Activated CD4-positive, alpha-beta T cell treated with anti-CD3 and anti-CD28 coated beads for 36 hours (primary cell): ENCODE results near the gene SLC25A34. TPM values are rescaled to one million over a fixed set of nuclear protein-coding genes. Genes with fewer than 3 reads are reported as not detected.

ENCODE experiments used
- ATAC-seq: fragments of 200-7000 bp; cut with Tn5 transposase; one replicate; pipeline ENCODE4 v1.10.0; 2021; ENCODE audit warnings: mild to moderate bottlenecking, moderate library complexity
- CTCF ChIA-PET: fragments of 350-600 bp; sonication (Branson Sonifier 250); formaldehyde crosslinking; loops from one replicate; lab custom pipeline; 2021; ENCODE audit warnings: antibody characterized with exemption; lab: Charles Lee
- POLR2A ChIA-PET: fragments of 350-600 bp; sonication (Branson Sonifier 250); formaldehyde crosslinking; loops from one replicate; lab custom pipeline; 2021; ENCODE audit warnings: antibody characterized with exemption, inconsistent platforms; lab: Charles Lee
- DNase-seq: peaks from one replicate; pipeline ENCODE4 v3.0.0-alpha.2; 2020
- H3K27ac Mint-ChIP-seq: one replicate; pipeline ENCODE4 v1.8.0; 2021; ENCODE audit warnings: mixed read lengths
- H3K27me3 Mint-ChIP-seq: one replicate; pipeline ENCODE4 v1.8.0; 2021; ENCODE audit warnings: mixed read lengths
- H3K36me3 Mint-ChIP-seq: one replicate; pipeline ENCODE4 v1.8.0; 2021; ENCODE audit warnings: low read depth, mixed read lengths
- H3K4me1 Mint-ChIP-seq: one replicate; pipeline ENCODE4 v1.8.0; 2021; ENCODE audit warnings: mixed read lengths
- H3K4me3 Mint-ChIP-seq: one replicate; pipeline ENCODE4 v1.8.0; 2021; ENCODE audit warnings: mild to moderate bottlenecking, moderate library complexity, mixed read lengths
- H3K9me3 Mint-ChIP-seq: one replicate; pipeline ENCODE4 v1.8.0; 2021; ENCODE audit warnings: low read depth, mixed read lengths
- intact Hi-C, 2 experiments: fragments of 100-400 bp; cut with DNase I in 1 of 2; cut with micrococcal nuclease in 1 of 2; formaldehyde crosslinking; loops; one replicate each; pipeline versions ENCODE4 v1.14.2 to v1.15.1; 2022 to 2024; cut with DNase I, micrococcal nuclease
- total RNA-seq, 2 experiments: library from RNA; stranded (reverse); gene quantifications; one replicate each; pipeline ENCODE4 v1.2.3, GENCODE V29; 2021

SLC25A34 gene
- total RNA-seq, 2 experiments from 2014 or later, result 0.82 to 0.86 TPM

- Mint-ChIP-seq H3K36me3 (peaks cover 7% of the 10 kb centered on the region), H3K9me3 (no peaks in the 10 kb centered on the region), H3K27me3 (no peaks in the 10 kb centered on the region), H3K4me3 (no peak overlapping the region), H3K27ac (no peak overlapping the region), H3K4me1 (no peaks in the 10 kb centered on the region)
- CTCF ChIA-PET, result interaction anchor here (0.6 to 1.4 kb wide), 2 partner anchors 9 to 98 kb away, joined by 3 read pairs; no protein-coding TSS in a partner anchor
- DNase-seq (no peak), ATAC-seq (no peak)
- intact Hi-C loops, result no loop called here
- POLR2A ChIA-PET, result interaction anchor here (0.6 kb wide), 1 partner anchor 31 kb away, joined by 7 read pairs; no protein-coding TSS in a partner anchor
Measured at GRCh38 chr1:15717418-15718125, 18.5 kb upstream of the SLC25A34 start.

- intact Hi-C loops, result no loop called here
- no peak for DNase-seq
- Mint-ChIP-seq H3K9me3 (no peaks in the 10 kb centered on the region), H3K36me3 (peaks cover 9% of the 10 kb centered on the region), H3K27ac (no peak overlapping the region), H3K4me3 (no peak overlapping the region), H3K27me3 (no peaks in the 10 kb centered on the region), H3K4me1 (no peaks in the 10 kb centered on the region)
- ChIA-PET POLR2A (no interaction called here), CTCF (interaction anchor here (1.4 kb wide), 1 partner anchor 9 kb away, joined by 3 read pairs; no protein-coding TSS in a partner anchor)
- no peak for ATAC-seq
Measured at GRCh38 chr1:15718199-15718601, 17.9 kb upstream of the SLC25A34 start.

GRCh38 chr1:15719381-15720120, 16.5 kb upstream of the SLC25A34 start:
- POLR2A ChIA-PET, result interaction anchor here (0.7 kb wide), 1 partner anchor 15 kb away, joined by 4 read pairs; no protein-coding TSS in a partner anchor
- DNase-seq, result no peak
- peaks cover 9% of the 10 kb centered on the region for H3K36me3 Mint-ChIP-seq

DNA sequence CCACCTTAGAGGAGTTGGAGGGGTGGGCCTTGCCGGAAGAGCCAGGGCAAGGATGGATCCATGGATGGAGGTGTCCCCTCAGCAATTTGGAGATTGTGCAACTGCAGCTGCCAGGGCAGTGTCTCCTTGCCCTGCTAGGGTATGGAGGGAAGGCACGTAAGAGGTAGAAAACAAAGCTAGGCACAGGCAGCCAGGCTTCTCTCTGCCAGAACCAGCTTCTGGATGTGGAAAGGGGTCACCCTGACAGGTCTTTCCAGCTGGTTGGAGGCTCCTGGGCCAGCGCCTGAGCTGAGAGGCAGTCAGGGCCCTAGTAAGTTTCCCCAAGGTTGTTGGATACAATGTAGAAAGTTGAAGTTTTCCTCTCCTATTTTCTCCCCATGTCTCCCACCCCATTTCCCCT, 15.2 kb upstream of the SLC25A34 start:
- ChIA-PET CTCF (interaction anchor here (1.5 kb wide), 1 partner anchor 21 kb away, joined by 5 read pairs; no protein-coding TSS in a partner anchor), POLR2A (no interaction called here)
- Mint-ChIP-seq H3K27ac (no peak overlapping the region), H3K4me3 (no peak overlapping the region), H3K27me3 (no peaks in the 10 kb centered on the region), H3K4me1 (no peaks in the 10 kb centered on the region), H3K9me3 (no peaks in the 10 kb centered on the region), H3K36me3 (peaks cover 11% of the 10 kb centered on the region)
- intact Hi-C loops, result no loop called here
- DNase-seq (no peak), ATAC-seq (no peak)

More at GRCh38 chr1:15719381-15720120, 16.5 kb upstream of the SLC25A34 start:
- intact Hi-C loops, result no loop called here
- no peak overlapping the region for H3K27ac Mint-ChIP-seq
- no peak for ATAC-seq
- H3K4me1 Mint-ChIP-seq, result no peaks in the 10 kb centered on the region
- no peaks in the 10 kb centered on the region for H3K27me3 Mint-ChIP-seq
- no peaks in the 10 kb centered on the region for H3K9me3 Mint-ChIP-seq
- CTCF ChIA-PET, result interaction anchor here (0.6 kb wide), 1 partner anchor 351 kb away, joined by 3 read pairs; no protein-coding TSS in a partner anchor
- no peak overlapping the region for H3K4me3 Mint-ChIP-seq

DNA sequence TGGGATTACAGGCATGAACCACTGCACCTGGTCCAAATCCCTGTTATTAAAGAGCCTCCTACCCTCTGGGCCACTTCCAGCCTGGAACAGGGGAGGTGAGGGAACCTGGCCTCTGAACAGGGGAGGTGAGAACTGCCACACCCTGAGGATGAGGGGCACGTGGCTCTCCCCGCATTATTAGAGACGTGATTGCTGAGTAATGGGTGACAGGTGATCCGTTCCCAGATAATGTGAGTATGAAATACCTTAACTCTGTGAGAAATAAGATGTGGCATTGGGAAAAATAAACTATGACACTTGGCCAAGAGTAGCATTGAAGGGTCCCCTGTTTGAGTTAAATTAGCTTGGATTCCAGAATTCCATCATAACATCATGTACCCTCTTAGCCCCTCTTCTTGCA, 13.6 kb upstream of the SLC25A34 start:
- ATAC-seq, result no peak
- no peak overlapping the region for H3K27ac Mint-ChIP-seq
- DNase-seq, result no peak
- ChIA-PET CTCF (interaction anchor here (0.6 to 1.5 kb wide), 2 partner anchors 19 to 132 kb away, joined by 3 to 5 read pairs; no protein-coding TSS in a partner anchor), POLR2A (interaction anchor here (0.6 kb wide), 1 partner anchor 16 kb away, joined by 3 read pairs; no protein-coding TSS in a partner anchor)
- H3K4me3 Mint-ChIP-seq, result no peak overlapping the region
- intact Hi-C loops, result no loop called here
- H3K27me3 Mint-ChIP-seq, result no peaks in the 10 kb centered on the region
- H3K4me1 Mint-ChIP-seq, result no peaks in the 10 kb centered on the region
- no peaks in the 10 kb centered on the region for H3K9me3 Mint-ChIP-seq
- peaks cover 13% of the 10 kb centered on the region for H3K36me3 Mint-ChIP-seq

DNA sequence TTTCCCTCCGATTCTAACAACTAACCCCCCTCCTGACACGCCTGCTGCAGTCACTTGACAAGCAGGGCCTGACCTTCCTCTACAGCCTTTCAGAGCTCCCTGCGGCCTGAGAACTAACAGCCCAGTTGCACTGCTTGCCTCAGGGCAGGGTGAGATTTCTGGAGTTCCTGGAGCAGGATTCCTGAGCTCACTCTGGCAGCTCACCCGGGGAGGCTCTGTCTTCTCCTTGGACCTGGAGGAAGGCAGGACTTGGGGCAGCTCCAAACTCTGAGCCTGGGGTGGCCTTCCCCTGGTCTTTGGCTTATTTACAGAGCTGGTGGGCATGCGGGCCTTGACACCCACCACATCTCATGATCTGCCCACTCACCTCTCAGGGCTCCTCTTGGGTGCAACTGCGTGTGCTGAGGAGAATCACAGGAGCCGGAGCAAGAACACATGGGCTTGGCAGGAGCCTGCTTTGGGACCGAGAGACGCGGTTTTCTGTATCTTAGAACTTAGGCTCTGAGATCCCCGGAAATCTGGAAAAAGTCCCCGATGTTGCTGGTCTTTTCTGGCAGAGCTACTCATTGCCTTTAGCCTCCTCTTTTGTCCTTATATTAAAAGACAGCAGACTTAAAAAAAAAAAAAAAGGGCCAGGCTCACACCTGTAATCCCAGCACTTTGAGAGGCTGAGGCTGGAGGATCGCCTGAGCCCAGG, 13.1 kb upstream of the SLC25A34 start:
- Mint-ChIP-seq H3K36me3 (peaks cover 17% of the 10 kb centered on the region), H3K9me3 (no peaks in the 10 kb centered on the region), H3K4me1 (no peaks in the 10 kb centered on the region), H3K27ac (no peak overlapping the region), H3K4me3 (no peak overlapping the region), H3K27me3 (no peaks in the 10 kb centered on the region)
- DNase-seq (no peak), ATAC-seq (no peak)
- intact Hi-C loops, result no loop called here
- ChIA-PET POLR2A (no interaction called here), CTCF (interaction anchor here (0.6 kb wide), 2 partner anchors 12 to 132 kb away, joined by 3 read pairs; no protein-coding TSS in a partner anchor)

DNA sequence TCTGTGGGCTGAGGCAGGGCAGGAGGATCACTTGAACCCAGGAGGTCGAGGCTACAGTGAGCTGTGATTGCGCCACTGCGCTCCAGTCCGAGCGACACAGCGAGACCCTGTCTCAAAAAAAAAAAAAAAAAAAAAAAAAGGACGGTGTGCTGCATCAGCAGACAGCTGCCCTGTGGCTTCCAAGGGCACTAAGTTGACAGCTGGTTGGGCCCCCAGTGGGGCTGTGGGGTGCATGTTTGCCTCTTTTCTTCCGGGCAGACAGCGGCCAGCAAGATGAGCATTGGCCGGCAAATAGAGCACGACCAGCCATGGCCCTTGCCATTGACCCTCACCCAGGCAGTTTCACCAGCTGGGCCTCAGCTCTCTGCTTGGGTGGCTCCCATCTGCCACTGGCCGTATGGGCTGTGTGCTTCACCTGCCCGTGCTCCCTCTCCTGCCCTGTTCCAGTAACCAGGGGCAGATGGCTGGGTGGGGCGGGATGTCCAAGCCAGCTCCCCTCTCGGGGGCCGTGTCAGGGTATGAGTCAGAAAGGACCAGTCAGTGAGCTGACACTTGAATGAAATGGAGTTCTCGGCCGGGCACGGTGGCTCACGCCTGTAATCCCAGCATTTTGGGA, 12.3 kb upstream of the SLC25A34 start:
- ATAC-seq (no peak), DNase-seq (no peak)
- intact Hi-C loops, result no loop called here
- Mint-ChIP-seq H3K36me3 (peaks cover 16% of the 10 kb centered on the region), H3K27me3 (no peaks in the 10 kb centered on the region), H3K9me3 (no peaks in the 10 kb centered on the region), H3K4me3 (no peak overlapping the region), H3K4me1 (no peaks in the 10 kb centered on the region), H3K27ac (no peak overlapping the region)
- ChIA-PET CTCF (interaction anchor here (0.6 kb wide), 1 partner anchor 13 kb away, joined by 3 read pairs; no protein-coding TSS in a partner anchor), POLR2A (interaction anchor here (0.7 kb wide), 1 partner anchor 802 kb away, joined by 3 read pairs; no protein-coding TSS in a partner anchor)

- no peaks in the 10 kb centered on the region for H3K27me3 Mint-ChIP-seq
- no peaks in the 10 kb centered on the region for H3K4me1 Mint-ChIP-seq
- no peak overlapping the region for H3K27ac Mint-ChIP-seq
- ATAC-seq, result no peak
- CTCF ChIA-PET, result no interaction called here
- peaks cover 12% of the 10 kb centered on the region for H3K36me3 Mint-ChIP-seq
- H3K4me3 Mint-ChIP-seq, result no peak overlapping the region
- DNase-seq, result no peak
- POLR2A ChIA-PET, result no interaction called here
- intact Hi-C loops, result no loop called here
- H3K9me3 Mint-ChIP-seq, result no peaks in the 10 kb centered on the region
Measured at GRCh38 chr1:15724949-15725880, 10.8 kb upstream of the SLC25A34 start.

DNA sequence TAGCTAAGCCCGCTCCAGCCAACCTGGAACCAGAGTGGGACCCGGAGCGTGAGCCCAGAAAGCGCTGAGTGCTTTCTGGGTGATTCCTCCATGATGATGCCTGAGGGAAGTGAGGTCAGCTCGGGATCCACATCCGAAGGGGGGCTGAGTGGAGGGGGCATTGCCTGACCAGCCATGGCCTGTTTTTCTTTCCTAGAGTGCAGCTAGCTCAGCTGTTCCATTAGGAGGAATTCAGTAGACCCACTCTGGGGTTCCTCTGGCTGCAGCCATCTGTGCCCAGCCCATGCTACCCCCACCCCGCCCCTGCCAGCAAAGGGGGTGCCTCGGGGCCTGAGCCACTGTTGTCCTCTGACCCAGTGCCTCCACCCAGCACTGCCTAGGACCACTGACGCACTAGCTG, 9.6 kb upstream of the SLC25A34 start:
- Mint-ChIP-seq H3K4me1 (no peaks in the 10 kb centered on the region), H3K4me3 (no peak overlapping the region), H3K27ac (no peak overlapping the region), H3K9me3 (no peaks in the 10 kb centered on the region), H3K27me3 (no peaks in the 10 kb centered on the region), H3K36me3 (peaks cover 12% of the 10 kb centered on the region)
- ChIA-PET POLR2A (no interaction called here), CTCF (no interaction called here)
- ATAC-seq (no peak), DNase-seq (no peak)
- intact Hi-C loops, result no loop called here

DNA sequence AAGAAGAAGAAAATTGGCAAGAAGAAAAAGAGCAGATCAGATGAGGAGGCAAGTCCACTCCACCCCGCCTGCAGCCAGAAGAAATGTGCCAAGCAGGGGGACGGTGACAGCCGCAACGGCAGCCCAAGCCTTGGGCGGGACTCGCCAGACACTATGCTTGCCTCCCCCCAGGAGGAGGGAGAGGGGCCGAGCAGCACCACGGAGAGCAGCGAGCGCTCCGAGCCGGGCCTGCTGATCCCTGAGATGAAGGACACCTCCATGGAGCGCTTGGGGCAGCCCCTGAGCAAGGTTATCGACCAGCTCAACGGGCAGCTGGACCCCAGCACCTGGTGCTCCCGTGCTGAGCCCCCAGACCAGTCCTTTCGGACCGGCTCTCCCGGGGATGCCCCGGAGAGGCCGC, 9.0 kb upstream of the SLC25A34 start:
- H3K27ac Mint-ChIP-seq, result no peak overlapping the region
- no peaks in the 10 kb centered on the region for H3K27me3 Mint-ChIP-seq
- intact Hi-C loops, result no loop called here
- no peaks in the 10 kb centered on the region for H3K9me3 Mint-ChIP-seq
- no peak overlapping the region for H3K4me3 Mint-ChIP-seq
- H3K36me3 Mint-ChIP-seq, result peaks cover 12% of the 10 kb centered on the region
- CTCF ChIA-PET, result no interaction called here
- no peaks in the 10 kb centered on the region for H3K4me1 Mint-ChIP-seq
- POLR2A ChIA-PET, result no interaction called here
- ATAC-seq, result no peak
- DNase-seq, result no peak
